HEK293 (cell line): ENCODE results near the gene FCRL1.

Experiments
- CTCF ChIA-PET: fragments of 350-600 bp; formaldehyde crosslinking; extraction: SDS; loops from one replicate; lab custom pipeline; 2021; ENCODE audit warnings: antibody characterized with exemption; lab: Yijun Ruan, JAX
- POLR2A ChIA-PET: fragments of 300-600 bp; formaldehyde crosslinking; extraction: SDS; loops from one replicate; lab custom pipeline; 2020; ENCODE audit warnings: antibody characterized with exemption, inconsistent platforms; lab: Yijun Ruan, JAX
- H3K27ac ChIP-seq: fragments of 200-500 bp; sonication (Bioruptor generic); 2 replicates; pipeline ENCODE4 v1.5.1; 2014; ENCODE audit warnings: low read depth, low read length, control low read depth, inconsistent platforms; ENCODE audit errors: extremely low read depth
- H3K36me3 ChIP-seq, 2 experiments: fragments of 200-500 bp in 1 of 2; sonication (Bioruptor generic) in 1 of 2; 1 replicate in 1 of 2; 2 replicates in 1 of 2; pipeline ENCODE4 v1.5.1; 2014 to 2017; ENCODE audit warnings: inconsistent platforms in 2 of 2, low read length in 2 of 2; ENCODE audit not compliant: control insufficient read depth in 2 of 2, insufficient read depth in 1 of 2
- H3K4me1 ChIP-seq: fragments of 200-500 bp; sonication (Bioruptor generic); 2 replicates; pipeline ENCODE4 v1.5.1; 2014; ENCODE audit warnings: mild to moderate bottlenecking, low read length, inconsistent platforms; ENCODE audit not compliant: control insufficient read depth, insufficient read depth
- H3K4me3 ChIP-seq: 2 replicates; pipeline ENCODE4 v1.5.1; 2011; ENCODE audit warnings: low read depth, mild to moderate bottlenecking, control low read depth, low read length, moderate library complexity
- H3K9me3 ChIP-seq: fragments of 200-500 bp; sonication (Bioruptor generic); 2 replicates; pipeline ENCODE4 v1.5.1; 2014; ENCODE audit warnings: low read depth, low read length, inconsistent platforms; ENCODE audit not compliant: control insufficient read depth, insufficient read depth
- KLF1 ChIP-seq: fragments of 450-650 bp; formaldehyde crosslinking; IDR thresholded peaks from 2 replicates; pipeline ENCODE4 v1.5.1; 2016; ENCODE audit warnings: missing biosample characterization, missing genetic modification characterization
- KLF10 ChIP-seq: fragments of 450-650 bp; IDR thresholded peaks from 2 replicates; pipeline ENCODE4 v1.5.1; 2018; ENCODE audit warnings: missing biosample characterization, mild to moderate bottlenecking, missing genetic modification characterization
- SCRT1 ChIP-seq: fragments of 450-650 bp; formaldehyde crosslinking; IDR thresholded peaks from 2 replicates; pipeline ENCODE4 v1.5.1; 2016; ENCODE audit warnings: missing biosample characterization, missing genetic modification characterization, borderline replicate concordance
- ZNF112 ChIP-seq: fragments of 450-650 bp; formaldehyde crosslinking; IDR thresholded peaks from 2 replicates; pipeline ENCODE4 v1.5.0; 2017; ENCODE audit warnings: missing biosample characterization, missing genetic modification characterization
- ZNF146 ChIP-seq: fragments of 450-650 bp; formaldehyde crosslinking; IDR thresholded peaks from 2 replicates; pipeline ENCODE4 v1.5.1; 2016; ENCODE audit warnings: missing biosample characterization, missing genetic modification characterization
- ZNF211 ChIP-seq: fragments of 450-650 bp; formaldehyde crosslinking; IDR thresholded peaks from 2 replicates; pipeline ENCODE4 v1.5.1; 2016; ENCODE audit warnings: low read depth, missing biosample characterization, missing genetic modification characterization
- ZNF248 ChIP-seq: fragments of 450-650 bp; formaldehyde crosslinking; IDR thresholded peaks from 2 replicates; pipeline ENCODE4 v1.5.1; 2017; ENCODE audit warnings: missing biosample characterization, missing genetic modification characterization
- ZNF266 ChIP-seq: fragments of 450-650 bp; formaldehyde crosslinking; IDR thresholded peaks from 2 replicates; pipeline ENCODE4 v1.5.1; 2016; ENCODE audit warnings: missing biosample characterization, missing genetic modification characterization, low read depth
- ZNF302 ChIP-seq: fragments of 450-650 bp; formaldehyde crosslinking; IDR thresholded peaks from 2 replicates; pipeline ENCODE4 v1.5.1; 2016; ENCODE audit warnings: missing biosample characterization, missing genetic modification characterization, low read depth
- ZNF341 ChIP-seq: fragments of 450-650 bp; formaldehyde crosslinking; IDR thresholded peaks from 2 replicates; pipeline ENCODE4; 2016; ENCODE audit warnings: low read depth, missing biosample characterization, missing genetic modification characterization
- ZNF350 ChIP-seq: fragments of 450-650 bp; formaldehyde crosslinking; IDR thresholded peaks from 2 replicates; pipeline ENCODE4 v1.5.0; 2017; ENCODE audit warnings: missing biosample characterization, mild to moderate bottlenecking, missing genetic modification characterization
- ZNF366 ChIP-seq: fragments of 450-650 bp; formaldehyde crosslinking; conservative IDR thresholded peaks from 2 replicates; pipeline ENCODE4 v1.5.1; 2016; ENCODE audit warnings: missing biosample characterization, missing genetic modification characterization
- ZNF416 ChIP-seq: fragments of 450-650 bp; formaldehyde crosslinking; IDR thresholded peaks from 2 replicates; pipeline ENCODE4 v1.5.1; 2016; ENCODE audit warnings: missing biosample characterization, missing genetic modification characterization
- ZNF423 ChIP-seq: fragments of 450-650 bp; formaldehyde crosslinking; IDR thresholded peaks from 2 replicates; pipeline ENCODE4 v1.5.1; 2016; ENCODE audit warnings: missing biosample characterization, missing genetic modification characterization
- ZNF626 ChIP-seq: fragments of 450-650 bp; sonication (Bioruptor Pico); formaldehyde crosslinking; IDR thresholded peaks from 2 replicates; pipeline ENCODE4 v1.5.1; 2018; ENCODE audit warnings: missing biosample characterization, missing genetic modification characterization, inconsistent platforms
- ZNF791 ChIP-seq: fragments of 450-650 bp; formaldehyde crosslinking; IDR thresholded peaks from 2 replicates; pipeline ENCODE4 v1.5.1; 2016; ENCODE audit warnings: missing biosample characterization, missing genetic modification characterization
- TF ChIP-seq, protein P1 (sequence below): fragments of 450-650 bp; formaldehyde crosslinking; IDR thresholded peaks from 2 replicates; pipeline ENCODE4 v1.5.1; 2016; ENCODE audit warnings: missing biosample characterization, missing genetic modification characterization
- TF ChIP-seq, protein P2 (sequence below): fragments of 450-650 bp; formaldehyde crosslinking; IDR thresholded peaks from 2 replicates; pipeline ENCODE4 v1.5.1; 2016; ENCODE audit warnings: missing biosample characterization, missing genetic modification characterization
- TF ChIP-seq, protein P3 (sequence below): fragments of 450-650 bp; formaldehyde crosslinking; IDR thresholded peaks from 2 replicates; pipeline ENCODE4 v1.5.1; 2016; ENCODE audit warnings: missing biosample characterization, missing genetic modification characterization
- TF ChIP-seq, protein P4 (sequence below): fragments of 450-650 bp; formaldehyde crosslinking; IDR thresholded peaks from 2 replicates; pipeline ENCODE4 v1.5.1; 2017; ENCODE audit warnings: missing biosample characterization, missing genetic modification characterization
- TF ChIP-seq, protein P5 (sequence below): fragments of 450-650 bp; formaldehyde crosslinking; IDR thresholded peaks from 2 replicates; pipeline ENCODE4 v1.5.1; 2016; ENCODE audit warnings: missing biosample characterization, missing genetic modification characterization
- TF ChIP-seq, protein P6 (sequence below): fragments of 450-650 bp; formaldehyde crosslinking; IDR thresholded peaks from 2 replicates; pipeline ENCODE4 v1.5.1; 2016; ENCODE audit warnings: missing biosample characterization, missing genetic modification characterization, borderline replicate concordance

FCRL1 gene

DNA sequence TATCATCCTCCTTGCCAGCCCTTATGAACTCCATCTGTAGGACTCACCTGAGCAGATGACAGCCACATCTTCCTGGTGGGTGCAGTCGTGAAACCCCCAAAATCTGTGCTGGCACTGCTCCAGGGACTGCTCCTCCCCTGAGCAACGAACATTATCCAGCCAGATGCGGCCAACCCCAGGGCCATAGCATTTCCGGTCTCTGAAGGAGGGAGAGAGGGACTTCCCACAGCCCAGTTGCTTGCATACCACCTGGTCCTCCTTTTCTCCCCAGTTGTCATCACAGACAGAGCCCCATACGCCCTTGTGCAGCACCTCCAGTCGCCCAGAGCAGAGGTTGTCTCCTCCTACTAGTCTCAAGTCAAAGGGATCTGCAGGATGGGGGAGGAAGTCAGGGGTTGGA, 13.2 kb upstream of the FCRL1 start (continued):
- TF ChIP-seq, protein P1, sequence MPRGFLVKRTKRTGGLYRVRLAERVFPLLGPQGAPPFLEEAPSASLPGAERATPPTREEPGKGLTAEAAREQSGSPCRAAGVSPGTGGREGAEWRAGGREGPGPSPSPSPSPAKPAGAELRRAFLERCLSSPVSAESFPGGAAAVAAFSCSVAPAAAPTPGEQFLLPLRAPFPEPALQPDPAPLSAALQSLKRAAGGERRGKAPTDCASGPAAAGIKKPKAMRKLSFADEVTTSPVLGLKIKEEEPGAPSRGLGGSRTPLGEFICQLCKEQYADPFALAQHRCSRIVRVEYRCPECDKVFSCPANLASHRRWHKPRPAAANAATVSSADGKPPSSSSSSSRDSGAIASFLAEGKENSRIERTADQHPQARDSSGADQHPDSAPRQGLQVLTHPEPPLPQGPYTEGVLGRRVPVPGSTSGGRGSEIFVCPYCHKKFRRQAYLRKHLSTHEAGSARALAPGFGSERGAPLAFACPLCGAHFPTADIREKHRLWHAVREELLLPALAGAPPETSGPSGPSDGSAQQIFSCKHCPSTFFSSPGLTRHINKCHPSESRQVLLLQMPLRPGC (tag by site-specific recombination): no peak
- TF ChIP-seq ZNF791 (tag by site-specific recombination) (no peak), ZNF248 (tag by site-specific recombination) (no peak), ZNF112 (tag by site-specific recombination) (no peak)

DNA sequence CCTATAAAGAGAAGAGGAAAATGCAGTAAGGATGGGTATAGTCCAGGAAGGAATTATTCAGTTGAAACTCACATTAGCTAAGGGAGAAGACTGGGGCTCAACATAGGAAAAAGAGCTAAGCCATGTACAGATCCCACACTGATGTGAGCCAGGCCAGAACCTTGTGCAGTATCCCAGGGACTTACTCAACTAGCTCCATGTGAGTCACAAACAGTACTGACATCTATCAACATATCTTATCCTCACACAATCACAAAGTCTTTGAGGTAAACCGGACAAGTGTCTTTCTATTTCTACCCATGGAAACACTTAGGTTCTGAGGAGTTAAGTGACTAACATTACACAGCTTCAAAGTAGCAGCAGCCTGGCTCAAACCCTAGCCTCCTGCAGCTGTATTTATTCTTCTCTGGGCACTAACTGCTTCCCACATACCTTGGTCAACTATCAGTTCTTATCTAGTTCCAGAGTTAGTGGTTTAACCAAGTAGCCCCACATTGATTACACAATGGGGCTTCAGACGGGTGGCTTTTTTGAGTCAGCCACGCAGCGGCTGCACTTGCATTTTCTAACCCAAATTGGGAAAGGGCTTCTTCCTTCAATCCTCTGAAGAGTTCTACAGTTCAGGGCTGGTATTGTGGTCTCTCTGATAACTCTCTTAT, 12.2 kb upstream of the FCRL1 start:
- Histone ChIP-seq H3K36me3 (no peaks in the 10 kb centered on the region), H3K4me1 (no peaks in the 10 kb centered on the region), H3K9me3 (no peaks in the 10 kb centered on the region), H3K4me3 (no peak overlapping the region), H3K27ac (no peak overlapping the region)
- TF ChIP-seq ZNF248 (tag by site-specific recombination) (no peak), KLF10 (tag by site-specific recombination) (no peak), KLF1 (tag by site-specific recombination) (no peak), ZNF266 (tag by site-specific recombination) (no peak), ZNF211 (no peak), ZNF350 (tag by site-specific recombination) (no peak), SCRT1 (no peak), ZNF146 (tag by site-specific recombination) (no peak), ZNF302 (no peak), ZNF341 (tag by site-specific recombination) (no peak), ZNF366 (tag by site-specific recombination) (no peak), ZNF626 (tag by site-specific recombination) (no peak), ZNF423 (tag by site-specific recombination) (no peak), ZNF416 (no peak)
- TF ChIP-seq, protein P2, sequence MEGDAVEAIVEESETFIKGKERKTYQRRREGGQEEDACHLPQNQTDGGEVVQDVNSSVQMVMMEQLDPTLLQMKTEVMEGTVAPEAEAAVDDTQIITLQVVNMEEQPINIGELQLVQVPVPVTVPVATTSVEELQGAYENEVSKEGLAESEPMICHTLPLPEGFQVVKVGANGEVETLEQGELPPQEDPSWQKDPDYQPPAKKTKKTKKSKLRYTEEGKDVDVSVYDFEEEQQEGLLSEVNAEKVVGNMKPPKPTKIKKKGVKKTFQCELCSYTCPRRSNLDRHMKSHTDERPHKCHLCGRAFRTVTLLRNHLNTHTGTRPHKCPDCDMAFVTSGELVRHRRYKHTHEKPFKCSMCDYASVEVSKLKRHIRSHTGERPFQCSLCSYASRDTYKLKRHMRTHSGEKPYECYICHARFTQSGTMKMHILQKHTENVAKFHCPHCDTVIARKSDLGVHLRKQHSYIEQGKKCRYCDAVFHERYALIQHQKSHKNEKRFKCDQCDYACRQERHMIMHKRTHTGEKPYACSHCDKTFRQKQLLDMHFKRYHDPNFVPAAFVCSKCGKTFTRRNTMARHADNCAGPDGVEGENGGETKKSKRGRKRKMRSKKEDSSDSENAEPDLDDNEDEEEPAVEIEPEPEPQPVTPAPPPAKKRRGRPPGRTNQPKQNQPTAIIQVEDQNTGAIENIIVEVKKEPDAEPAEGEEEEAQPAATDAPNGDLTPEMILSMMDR (tag by site-specific recombination): no peak
- TF ChIP-seq, protein P3, sequence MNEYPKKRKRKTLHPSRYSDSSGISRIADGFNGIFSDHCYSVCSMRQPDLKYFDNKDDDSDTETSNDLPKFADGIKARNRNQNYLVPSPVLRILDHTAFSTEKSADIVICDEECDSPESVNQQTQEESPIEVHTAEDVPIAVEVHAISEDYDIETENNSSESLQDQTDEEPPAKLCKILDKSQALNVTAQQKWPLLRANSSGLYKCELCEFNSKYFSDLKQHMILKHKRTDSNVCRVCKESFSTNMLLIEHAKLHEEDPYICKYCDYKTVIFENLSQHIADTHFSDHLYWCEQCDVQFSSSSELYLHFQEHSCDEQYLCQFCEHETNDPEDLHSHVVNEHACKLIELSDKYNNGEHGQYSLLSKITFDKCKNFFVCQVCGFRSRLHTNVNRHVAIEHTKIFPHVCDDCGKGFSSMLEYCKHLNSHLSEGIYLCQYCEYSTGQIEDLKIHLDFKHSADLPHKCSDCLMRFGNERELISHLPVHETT (tag by site-specific recombination): no peak
- TF ChIP-seq, protein P4, sequence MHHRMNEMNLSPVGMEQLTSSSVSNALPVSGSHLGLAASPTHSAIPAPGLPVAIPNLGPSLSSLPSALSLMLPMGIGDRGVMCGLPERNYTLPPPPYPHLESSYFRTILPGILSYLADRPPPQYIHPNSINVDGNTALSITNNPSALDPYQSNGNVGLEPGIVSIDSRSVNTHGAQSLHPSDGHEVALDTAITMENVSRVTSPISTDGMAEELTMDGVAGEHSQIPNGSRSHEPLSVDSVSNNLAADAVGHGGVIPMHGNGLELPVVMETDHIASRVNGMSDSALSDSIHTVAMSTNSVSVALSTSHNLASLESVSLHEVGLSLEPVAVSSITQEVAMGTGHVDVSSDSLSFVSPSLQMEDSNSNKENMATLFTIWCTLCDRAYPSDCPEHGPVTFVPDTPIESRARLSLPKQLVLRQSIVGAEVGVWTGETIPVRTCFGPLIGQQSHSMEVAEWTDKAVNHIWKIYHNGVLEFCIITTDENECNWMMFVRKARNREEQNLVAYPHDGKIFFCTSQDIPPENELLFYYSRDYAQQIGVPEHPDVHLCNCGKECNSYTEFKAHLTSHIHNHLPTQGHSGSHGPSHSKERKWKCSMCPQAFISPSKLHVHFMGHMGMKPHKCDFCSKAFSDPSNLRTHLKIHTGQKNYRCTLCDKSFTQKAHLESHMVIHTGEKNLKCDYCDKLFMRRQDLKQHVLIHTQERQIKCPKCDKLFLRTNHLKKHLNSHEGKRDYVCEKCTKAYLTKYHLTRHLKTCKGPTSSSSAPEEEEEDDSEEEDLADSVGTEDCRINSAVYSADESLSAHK (tag by site-specific recombination): no peak
- TF ChIP-seq, protein P5, sequence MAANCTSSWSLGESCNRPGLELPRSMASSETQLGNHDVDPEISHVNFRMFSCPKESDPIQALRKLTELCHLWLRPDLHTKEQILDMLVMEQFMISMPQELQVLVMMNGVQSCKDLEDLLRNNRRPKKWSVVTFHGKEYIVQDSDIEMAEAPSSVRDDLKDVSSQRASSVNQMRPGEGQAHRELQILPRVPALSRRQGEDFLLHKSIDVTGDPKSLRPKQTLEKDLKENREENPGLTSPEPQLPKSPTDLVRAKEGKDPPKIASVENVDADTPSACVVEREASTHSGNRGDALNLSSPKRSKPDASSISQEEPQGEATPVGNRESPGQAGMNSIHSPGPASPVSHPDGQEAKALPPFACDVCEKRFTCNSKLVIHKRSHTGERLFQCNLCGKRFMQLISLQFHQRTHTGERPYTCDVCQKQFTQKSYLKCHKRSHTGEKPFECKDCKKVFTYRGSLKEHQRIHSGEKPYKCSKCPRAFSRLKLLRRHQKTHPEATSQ (tag by site-specific recombination): no peak
- TF ChIP-seq, protein P6, sequence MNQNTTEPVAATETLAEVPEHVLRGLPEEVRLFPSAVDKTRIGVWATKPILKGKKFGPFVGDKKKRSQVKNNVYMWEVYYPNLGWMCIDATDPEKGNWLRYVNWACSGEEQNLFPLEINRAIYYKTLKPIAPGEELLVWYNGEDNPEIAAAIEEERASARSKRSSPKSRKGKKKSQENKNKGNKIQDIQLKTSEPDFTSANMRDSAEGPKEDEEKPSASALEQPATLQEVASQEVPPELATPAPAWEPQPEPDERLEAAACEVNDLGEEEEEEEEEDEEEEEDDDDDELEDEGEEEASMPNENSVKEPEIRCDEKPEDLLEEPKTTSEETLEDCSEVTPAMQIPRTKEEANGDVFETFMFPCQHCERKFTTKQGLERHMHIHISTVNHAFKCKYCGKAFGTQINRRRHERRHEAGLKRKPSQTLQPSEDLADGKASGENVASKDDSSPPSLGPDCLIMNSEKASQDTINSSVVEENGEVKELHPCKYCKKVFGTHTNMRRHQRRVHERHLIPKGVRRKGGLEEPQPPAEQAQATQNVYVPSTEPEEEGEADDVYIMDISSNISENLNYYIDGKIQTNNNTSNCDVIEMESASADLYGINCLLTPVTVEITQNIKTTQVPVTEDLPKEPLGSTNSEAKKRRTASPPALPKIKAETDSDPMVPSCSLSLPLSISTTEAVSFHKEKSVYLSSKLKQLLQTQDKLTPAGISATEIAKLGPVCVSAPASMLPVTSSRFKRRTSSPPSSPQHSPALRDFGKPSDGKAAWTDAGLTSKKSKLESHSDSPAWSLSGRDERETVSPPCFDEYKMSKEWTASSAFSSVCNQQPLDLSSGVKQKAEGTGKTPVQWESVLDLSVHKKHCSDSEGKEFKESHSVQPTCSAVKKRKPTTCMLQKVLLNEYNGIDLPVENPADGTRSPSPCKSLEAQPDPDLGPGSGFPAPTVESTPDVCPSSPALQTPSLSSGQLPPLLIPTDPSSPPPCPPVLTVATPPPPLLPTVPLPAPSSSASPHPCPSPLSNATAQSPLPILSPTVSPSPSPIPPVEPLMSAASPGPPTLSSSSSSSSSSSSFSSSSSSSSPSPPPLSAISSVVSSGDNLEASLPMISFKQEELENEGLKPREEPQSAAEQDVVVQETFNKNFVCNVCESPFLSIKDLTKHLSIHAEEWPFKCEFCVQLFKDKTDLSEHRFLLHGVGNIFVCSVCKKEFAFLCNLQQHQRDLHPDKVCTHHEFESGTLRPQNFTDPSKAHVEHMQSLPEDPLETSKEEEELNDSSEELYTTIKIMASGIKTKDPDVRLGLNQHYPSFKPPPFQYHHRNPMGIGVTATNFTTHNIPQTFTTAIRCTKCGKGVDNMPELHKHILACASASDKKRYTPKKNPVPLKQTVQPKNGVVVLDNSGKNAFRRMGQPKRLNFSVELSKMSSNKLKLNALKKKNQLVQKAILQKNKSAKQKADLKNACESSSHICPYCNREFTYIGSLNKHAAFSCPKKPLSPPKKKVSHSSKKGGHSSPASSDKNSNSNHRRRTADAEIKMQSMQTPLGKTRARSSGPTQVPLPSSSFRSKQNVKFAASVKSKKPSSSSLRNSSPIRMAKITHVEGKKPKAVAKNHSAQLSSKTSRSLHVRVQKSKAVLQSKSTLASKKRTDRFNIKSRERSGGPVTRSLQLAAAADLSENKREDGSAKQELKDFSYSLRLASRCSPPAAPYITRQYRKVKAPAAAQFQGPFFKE (tag by site-specific recombination): no peak
- POLR2A ChIA-PET: no interaction called here
- CTCF ChIA-PET: interaction anchor here (0.5 kb wide), 1 partner anchor 1615 kb away, joined by 3 read pairs; no protein-coding TSS in a partner anchor
